Measurements from ENCODE around the gene DIO3.

Gene DIO3

DNA sequence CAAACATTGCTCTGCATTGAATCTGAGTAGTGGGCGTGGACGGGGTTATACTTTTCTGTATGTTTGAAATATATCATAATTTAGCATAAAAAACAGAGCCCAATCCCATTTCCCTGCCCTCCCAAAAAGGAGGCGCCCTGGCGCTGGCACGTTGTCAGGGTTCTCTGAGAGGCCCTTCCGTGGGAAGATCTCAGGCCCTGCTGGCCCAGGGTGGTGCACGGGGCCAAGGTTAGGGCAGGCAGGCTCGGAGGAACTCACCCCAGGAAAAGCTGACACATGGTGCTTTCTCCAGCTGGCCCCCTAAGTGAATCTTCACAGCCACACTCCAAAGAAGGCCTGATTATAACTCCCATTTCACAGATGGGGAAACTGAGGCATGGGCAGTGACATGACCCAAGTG is 17.2 kb downstream of the DIO3 start:
- H3K27ac ChIP-seq: no peak overlapping the region
- TF ChIP-seq, protein P1, sequence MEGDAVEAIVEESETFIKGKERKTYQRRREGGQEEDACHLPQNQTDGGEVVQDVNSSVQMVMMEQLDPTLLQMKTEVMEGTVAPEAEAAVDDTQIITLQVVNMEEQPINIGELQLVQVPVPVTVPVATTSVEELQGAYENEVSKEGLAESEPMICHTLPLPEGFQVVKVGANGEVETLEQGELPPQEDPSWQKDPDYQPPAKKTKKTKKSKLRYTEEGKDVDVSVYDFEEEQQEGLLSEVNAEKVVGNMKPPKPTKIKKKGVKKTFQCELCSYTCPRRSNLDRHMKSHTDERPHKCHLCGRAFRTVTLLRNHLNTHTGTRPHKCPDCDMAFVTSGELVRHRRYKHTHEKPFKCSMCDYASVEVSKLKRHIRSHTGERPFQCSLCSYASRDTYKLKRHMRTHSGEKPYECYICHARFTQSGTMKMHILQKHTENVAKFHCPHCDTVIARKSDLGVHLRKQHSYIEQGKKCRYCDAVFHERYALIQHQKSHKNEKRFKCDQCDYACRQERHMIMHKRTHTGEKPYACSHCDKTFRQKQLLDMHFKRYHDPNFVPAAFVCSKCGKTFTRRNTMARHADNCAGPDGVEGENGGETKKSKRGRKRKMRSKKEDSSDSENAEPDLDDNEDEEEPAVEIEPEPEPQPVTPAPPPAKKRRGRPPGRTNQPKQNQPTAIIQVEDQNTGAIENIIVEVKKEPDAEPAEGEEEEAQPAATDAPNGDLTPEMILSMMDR (IDR thresholded peaks at IDR 0.05): no peak
- TF ChIP-seq ZFX (IDR thresholded peaks at IDR 0.05; ENCODE audit: borderline replicate concordance): no peak

GRCh38 chr14:101579372-101580080 is 18.2 kb downstream of the DIO3 start:
- TF ChIP-seq ZFX (IDR thresholded peaks at IDR 0.05; ENCODE audit: borderline replicate concordance): no peak
- TF ChIP-seq, protein P1 (IDR thresholded peaks at IDR 0.05): no peak
- H3K27ac ChIP-seq: no peak overlapping the region

DNA sequence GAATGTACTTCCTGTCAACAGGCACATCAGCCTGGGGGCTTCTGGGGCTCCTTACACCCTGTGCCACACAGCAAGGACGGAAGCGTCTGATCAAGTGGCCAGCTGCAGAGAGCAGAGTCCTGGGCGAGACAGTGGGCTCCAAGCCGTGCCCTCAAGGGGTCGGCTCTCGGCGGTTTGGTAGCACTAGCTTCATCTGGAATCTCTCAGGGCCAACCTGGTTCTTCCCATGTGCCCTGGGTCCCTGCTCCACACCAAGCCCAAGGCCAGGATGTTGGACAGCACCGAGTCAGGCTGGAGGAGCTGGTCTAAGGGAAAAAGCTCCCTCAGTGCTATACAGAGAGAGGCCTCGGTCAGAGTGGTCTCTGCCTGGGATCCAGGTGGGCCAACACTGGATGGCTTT is 20.5 kb downstream of the DIO3 start:
- no peak overlapping the region for H3K27ac ChIP-seq
- no peak for TF ChIP-seq ZFX (IDR thresholded peaks at IDR 0.05; ENCODE audit: borderline replicate concordance)
- TF ChIP-seq, protein P1 (IDR thresholded peaks at IDR 0.05): no peak

GRCh38 chr14:101582294-101582693 is 21.0 kb downstream of the DIO3 start:
- no peak overlapping the region for H3K27ac ChIP-seq
- TF ChIP-seq, protein P1 (IDR thresholded peaks at IDR 0.05): no peak
- TF ChIP-seq ZFX (IDR thresholded peaks at IDR 0.05; ENCODE audit: borderline replicate concordance): no peak

DNA sequence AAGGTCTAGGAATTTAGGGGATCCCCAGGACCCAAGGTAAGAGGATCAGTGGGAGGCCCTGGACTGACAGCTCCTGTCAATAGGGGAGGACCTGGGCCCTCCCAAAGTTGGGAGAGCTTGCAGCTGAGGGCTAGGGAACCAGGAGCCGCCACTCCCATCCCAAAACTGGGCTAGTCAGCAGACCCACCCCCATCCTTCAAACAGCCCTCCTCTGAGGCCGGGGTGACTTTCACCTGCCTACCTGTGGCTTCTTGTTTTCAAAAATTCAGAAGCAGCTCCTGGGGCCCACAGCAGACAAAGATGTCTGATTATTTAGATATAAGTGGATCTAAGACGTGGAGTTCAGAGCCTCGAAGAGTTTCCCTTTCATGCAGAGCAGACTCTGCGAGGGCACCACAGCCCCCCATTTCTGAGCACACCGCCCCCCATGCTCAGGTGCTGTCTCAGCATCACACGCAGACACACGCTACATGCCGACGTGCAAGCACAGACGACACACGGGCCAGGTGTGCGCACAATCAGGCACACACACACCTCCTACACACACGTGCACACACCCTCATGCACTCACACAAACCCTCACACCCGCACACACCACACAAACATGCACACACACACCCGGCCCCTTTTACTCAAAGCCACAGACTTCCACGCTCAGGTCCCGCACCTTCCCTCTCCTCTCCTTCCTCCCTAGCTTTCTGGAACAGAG is 21.9 kb downstream of the DIO3 start:
- no peak overlapping the region for H3K27ac ChIP-seq
- TF ChIP-seq ZFX (IDR thresholded peaks at IDR 0.05; ENCODE audit: borderline replicate concordance): no peak
- TF ChIP-seq, protein P1 (IDR thresholded peaks at IDR 0.05): no peak

GRCh38 chr14:101583715-101584054 is 22.4 kb downstream of the DIO3 start:
- no peak overlapping the region for H3K27ac ChIP-seq
- TF ChIP-seq ZFX (IDR thresholded peaks at IDR 0.05; ENCODE audit: borderline replicate concordance): no peak
- TF ChIP-seq, protein P1 (IDR thresholded peaks at IDR 0.05): no peak
